Right renal cortex interstitium (tissue), 3 donors: ENCODE results near the gene CDKAL1. TPM values are rescaled to one million over a fixed set of nuclear protein-coding genes. Genes with fewer than 3 reads are reported as not detected.

Experiments
- DNase-seq, 3 donors: peaks; one replicate each; pipeline ENCODE4 v3.0.0-alpha.2; 2013; ENCODE audit warnings: low read depth in 3 of 3, low spot score in 2 of 3
- polyA plus RNA-seq, 3 donors: library from polyadenylated mRNA; unstranded; fragments of 120-200 nt; gene quantifications; one replicate each; pipeline ENCODE4 v1.2.1, GENCODE V29; 2013; ENCODE audit not compliant: insufficient read length in 3 of 3

The CDKAL1 gene
- polyA plus RNA-seq, 3 donors = 18.4 to 19.6 (median 19.6) TPM

DNA sequence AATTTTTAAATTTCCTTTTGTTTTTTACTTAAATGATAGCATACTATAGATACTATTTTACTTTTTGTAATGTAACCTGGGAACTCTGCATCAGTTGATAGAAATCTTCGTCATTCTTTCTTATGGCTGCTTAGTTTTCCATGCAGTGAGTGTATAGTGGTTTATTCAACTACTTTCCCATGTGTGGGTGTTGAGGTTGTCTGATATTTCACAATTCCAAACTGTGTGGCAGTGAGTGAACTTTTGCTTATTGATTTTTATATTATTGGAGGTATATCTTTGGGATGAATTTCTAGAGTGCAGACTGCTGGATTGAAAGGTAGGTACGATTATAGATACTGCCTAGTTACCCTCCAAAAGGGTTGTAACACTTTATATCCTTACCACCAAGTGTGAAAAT lies 136.5 kb downstream of the CDKAL1 start:
- DNase-seq = no peak

DNA sequence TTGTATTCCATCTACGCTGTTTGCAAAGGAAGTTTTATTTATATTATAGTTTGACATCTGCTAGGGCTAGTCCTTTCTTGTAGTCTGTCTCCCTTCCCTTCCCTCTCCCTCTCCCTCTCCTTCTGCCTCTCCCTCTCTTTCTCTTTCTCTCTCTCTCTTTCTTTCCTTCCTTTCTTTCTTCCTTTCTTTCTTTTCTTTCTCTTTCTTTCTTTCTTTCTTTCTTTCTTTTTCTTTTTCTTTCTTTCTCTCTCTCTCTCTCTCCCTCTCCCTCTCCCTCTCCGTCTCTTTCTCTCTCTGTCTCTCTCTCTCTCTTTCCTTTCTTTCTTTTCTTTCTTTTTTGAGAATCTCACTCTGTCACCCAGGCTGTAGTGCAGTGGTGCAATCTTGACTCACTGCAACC lies 137.8 kb downstream of the CDKAL1 start:
- DNase-seq = no peak

DNA sequence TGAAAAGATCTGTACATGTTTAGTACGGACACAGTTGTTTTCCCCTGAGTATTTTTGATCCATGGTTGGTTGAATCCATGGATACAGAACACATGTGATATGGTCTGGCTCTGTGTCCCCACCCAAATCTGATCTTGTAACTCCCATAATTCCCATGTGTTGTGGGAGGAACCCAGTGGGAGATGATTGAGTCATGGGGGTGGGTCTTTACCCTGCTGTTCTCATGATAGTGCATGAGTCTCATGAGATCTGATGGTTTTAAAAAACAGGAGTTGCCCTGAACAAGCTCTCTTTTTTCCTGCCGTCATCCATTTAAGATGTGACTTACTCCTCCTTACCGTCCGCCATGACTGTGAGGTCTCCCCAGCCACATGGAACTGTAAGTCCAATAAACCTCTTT lies 139.2 kb downstream of the CDKAL1 start:
- no peak for DNase-seq

DNA sequence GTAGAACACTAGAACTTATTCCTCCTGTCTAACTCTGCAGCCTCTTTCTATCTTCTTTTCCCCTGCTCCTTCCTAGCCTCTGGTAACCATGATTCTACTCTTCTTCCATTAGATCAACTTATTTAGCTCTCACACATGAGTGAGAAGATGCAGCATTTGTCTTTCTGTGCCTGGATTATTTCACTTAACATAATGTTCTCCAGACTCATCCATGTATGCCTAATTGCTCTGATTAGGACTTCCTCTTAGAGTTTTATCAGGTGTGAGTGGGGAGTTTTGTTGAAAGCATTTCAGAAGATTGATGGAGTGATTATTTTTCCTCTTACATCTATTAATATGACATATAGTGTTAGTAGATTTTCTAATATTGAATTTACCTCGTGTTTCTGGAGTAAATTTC lies 140.4 kb downstream of the CDKAL1 start:
- DNase-seq = no peak

DNA sequence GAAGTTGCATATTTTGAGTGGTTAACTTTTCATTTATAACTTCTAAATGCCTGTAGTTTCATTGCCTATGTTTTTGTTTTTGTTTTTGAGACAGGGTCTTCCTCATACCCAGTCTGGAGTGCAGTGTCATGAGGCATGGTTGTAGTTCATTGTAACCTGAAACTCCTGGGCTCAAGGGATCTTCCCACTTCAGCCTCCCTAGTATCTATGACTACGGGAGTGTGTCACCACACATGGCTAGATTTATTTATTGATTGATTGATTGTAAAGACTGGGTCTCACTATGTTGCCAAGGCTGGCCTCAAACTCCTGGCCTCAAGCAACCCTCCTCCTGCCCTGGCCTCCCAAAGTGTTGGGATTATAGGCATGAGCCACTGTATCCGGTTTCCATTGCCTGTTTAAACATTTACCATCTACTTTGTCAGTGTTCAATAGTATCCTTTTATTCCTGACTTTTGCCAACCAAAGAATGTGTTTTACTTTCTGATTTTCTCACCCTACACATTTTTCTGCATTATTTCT lies 144.6 kb downstream of the CDKAL1 start:
- DNase-seq = no peak

DNA sequence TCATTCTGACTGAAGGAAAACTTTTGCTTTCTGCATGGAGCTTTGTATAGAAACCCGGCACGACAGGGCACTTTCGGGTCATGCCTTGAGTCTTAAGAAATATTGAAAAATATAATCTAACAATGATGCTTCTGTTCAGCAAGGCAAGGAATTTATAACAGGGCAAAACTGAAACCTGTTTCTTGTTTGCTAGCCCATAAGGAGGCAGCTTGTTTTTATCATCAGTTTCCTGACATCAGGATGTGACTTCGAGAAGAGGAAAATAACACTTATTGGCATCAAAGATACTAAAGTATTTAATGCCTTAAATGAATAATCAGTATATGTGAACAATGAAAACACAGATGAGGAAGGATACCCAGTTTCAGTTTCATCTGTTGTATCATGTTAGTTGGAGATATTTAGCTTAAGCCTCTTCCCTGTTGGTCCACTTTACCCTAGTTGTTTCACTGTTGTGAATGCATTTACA lies 146.5 kb downstream of the CDKAL1 start:
- no peak for DNase-seq

DNA sequence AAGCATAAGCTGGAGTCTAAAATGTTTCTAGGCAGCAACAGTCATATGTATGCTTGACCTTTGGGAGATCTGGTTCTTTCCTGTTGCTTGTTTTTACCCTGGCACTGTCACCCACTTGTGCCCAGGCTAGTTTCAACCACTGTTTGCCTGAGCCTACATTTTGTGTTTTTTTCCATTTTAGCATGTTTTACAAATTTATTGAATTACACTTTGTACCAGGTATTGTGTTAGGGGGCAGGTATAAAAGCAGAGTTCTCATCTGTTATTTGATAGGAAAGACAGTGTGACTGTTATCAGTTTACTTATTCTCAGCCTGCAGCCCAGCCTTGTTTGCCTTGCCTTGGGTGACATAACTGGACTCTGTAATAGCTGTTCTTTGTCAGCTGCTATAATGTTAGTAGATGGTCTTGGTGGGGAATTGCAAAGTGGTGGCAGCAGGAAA lies 147.0 kb downstream of the CDKAL1 start:
- no peak for DNase-seq

DNA sequence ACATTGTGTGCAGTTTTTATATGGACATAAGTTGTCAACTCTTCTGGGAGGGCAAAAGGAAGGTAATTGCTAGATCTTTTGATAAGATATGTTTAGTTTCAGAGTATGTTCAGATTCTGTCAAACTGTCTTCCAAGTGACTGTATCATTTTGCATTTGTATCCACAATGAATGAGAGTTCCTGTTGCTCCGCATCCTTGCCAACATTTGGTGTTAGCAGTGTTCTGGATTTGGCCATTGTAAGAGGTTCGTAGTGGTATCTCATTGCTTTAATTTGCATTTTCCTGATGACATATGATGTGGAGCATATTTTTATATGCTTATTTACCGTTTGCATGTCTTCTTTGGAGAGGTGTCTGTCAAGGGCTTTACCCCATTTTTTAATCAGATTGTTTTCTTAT lies 150.2 kb downstream of the CDKAL1 start:
- no peak for DNase-seq

DNA sequence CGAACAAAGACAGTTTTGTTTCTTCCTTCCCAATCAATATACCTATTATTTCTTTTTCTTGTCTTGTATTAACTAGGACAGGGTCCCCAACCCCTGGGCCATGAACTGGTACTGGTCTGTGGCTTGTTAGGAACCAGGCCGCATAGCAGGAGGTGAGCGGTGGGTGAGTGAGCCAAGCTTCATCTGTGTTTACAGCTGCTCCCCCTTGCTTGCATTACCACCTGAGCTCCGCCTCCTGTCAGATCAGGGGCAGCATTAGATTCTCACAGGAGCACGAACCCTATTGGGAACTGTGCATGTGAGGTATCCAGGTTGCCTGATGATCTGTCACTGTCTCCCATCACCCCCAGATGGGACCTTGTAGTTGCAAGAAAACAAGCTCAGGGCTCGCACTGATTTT lies 151.9 kb downstream of the CDKAL1 start:
- DNase-seq = no peak

DNA sequence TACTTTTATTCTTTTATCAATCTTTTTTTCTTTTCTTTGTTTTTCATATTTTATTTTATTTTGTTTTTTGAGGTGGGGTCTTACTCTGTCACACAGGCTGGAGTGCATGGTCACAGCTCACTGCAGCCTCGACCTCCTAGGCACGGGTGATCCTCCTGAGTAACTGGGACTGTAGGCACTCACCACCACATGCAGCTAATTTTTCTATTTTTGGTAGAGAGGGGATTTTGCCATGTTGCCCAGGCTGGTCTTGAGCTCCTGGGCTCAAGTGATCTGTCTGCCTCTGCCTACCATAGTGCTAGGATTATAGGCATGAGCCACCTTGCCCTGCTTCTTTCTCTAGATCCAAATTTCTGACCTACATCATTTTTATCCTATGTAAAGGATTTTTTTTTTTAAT lies 153.2 kb downstream of the CDKAL1 start:
- DNase-seq = no peak

DNA sequence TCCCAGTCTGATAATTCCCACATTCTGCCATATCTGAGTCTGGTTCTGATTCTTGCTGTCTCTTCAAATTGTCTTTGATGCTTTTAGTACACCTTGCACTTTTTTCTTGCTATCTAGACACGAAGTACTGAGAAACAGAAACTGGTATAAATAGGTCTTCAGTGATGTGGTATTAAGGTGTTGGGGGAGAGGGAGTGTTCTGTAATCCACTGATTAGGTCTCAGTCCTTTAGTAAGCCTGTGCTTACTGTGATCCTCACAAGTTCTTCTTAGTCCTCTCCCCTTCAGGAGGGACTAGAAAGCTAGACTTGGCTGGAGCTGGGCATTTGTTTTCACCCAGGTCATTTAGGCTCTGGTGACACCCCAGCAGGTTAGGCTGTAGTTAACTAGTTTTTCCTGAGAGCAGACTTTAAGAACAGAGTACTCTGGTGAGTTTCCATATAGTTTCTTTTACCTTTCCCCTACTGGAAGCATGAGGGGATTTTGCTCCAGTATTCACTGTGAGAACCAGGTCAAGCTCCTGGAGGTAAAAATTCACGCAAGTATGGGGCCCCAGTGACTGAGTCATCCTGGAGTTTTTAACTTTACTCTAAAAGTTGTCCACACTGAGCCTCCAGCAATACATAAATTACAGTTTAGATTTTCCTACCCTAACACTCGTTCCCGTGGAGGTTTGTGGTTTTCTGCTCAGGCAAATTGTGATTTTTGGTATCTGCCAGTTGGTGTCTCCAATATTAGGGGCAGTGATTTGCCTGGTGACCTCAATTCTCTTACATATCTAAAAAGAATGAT lies 154.6 kb downstream of the CDKAL1 start:
- no peak for DNase-seq

DNA sequence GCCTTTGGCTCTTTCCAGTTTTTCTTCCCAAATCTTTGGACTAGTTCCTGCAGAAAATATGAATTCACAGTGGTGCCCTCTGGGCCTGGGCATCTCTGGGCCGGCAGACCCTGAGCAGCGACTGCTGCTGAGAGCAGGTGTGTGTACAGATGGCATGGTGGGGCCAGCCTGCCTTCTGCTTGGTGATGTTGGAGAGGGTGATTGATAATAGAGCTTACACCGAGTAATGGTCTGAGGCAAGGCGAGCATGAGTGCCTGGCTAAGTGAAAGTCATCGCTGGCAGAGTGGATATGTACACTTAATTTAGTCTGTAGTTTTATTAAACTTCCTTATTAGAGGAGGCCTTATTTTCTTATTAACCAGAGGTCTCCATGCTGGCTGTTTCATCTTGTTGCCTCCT lies 156.9 kb downstream of the CDKAL1 start:
- no peak for DNase-seq

DNA sequence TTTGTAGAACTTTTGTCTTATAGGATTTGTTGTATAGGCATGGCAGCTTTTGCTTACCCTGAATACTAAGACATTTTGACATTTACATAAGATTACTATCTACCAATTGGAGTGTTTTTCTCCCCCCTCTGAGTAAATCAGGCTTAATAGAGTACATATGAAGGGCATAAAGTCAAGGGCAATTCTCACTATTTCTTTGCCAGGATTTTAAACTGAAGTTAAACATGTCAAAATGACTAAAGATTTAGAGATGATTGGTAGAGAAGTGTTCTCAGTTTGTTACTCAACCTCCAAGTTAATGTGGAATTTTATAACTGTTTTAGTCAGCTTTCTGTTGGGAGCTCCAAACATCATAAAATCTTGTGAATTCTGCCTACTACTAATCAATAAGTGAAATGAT lies 157.8 kb downstream of the CDKAL1 start:
- no peak for DNase-seq

DNA sequence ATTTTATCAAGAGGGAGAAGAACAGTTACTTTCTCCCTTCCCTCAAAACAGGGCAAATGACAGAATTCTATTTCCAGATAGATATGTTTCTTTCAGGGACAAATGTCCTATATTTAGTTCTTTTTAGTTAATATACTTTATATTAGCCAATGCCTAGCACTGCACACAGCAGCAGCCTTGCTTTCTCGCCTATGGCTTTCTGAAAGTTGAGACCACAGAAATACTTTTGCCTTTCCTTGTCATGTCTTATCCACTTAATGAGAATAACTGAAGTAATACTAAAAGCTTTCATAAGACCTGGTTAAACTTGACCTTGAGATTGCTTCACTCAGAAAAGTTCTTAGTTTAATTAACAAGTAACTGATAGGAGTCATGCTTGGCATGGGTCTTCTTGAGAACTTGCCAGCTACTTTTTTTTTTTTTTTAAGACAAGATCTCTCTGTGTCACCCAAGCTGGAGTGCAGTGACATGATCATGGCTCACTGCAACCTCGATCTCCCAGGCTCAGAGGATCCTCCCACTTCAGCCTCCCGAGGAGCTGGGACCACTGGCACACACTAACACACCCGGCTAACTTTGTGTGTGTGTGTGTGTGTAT lies 159.3 kb downstream of the CDKAL1 start:
- DNase-seq = no peak

DNA sequence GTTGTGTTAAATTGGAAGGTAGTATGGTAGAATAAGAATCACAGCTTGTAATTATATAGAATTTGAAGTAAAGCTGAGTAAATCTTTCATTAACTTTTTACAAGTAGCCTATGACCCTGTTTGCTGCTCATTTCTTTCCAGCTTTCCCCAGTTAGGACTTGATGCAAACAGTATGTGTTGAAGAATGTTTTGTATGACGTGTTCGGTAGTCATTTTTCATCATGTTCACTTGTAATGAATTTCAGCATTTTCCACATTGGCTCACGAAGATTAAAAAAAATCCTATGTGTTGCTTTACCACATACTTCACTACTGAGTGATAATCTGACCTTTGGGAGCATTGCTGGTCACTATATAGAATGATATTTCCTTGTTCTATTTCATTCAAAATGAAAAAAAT lies 162.4 kb downstream of the CDKAL1 start:
- no peak for DNase-seq

DNA sequence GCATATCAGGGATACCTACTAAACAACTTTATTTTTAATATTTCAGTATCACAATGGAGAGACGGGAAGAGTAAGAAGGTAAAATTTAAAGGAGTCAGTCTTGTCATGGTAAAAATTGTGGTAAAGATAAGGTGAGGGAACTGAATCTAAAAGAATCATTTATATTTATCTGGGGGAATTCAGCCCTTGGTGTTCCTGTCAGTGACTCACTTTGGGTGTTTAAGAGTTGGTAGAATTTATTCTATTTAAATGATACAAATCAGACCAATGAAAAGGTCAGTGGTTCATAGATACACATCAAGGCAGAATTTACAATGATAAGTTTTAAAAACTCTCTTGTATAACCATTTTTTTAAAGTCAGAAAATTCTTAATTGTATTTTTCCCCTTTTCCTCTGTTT lies 164.4 kb downstream of the CDKAL1 start:
- DNase-seq = no peak

DNA sequence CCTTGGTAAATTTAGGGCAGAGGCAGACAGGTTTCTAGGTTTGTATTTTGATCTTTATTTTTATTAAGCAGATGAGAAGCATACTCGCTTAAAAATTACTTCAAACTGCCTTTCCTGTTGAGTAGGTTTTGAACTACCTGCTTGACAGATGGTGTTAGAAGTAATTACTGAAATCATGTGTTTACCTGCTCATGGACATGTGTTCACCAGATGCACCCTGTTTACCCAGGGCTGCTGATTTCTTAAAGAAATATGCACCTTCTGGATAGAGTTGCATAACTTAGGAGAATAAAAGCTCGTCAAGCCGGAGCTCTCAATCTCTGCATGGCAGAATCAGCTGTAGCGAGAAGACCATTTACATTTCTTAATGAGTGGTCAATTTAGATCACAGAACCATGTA lies 165.1 kb downstream of the CDKAL1 start:
- DNase-seq = no peak

DNA sequence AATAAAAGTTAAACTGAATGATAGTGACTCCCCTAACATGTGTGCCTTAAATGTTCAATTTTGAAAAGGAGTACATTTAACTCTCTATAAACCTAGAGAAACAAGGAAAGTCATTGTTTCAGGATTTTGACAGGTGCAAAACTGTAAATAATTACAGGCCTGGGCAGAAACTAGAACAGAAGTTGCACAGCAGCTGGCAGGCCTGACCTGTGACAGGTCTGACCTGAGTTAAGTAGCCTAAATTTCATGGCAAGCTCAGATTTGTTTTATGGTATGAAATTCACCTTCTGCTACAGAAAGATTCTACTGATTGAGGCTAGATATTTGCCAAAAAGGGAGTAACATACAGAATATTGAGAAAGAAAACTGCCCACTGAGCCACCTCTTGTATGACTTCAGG lies 166.1 kb downstream of the CDKAL1 start:
- DNase-seq = no peak

DNA sequence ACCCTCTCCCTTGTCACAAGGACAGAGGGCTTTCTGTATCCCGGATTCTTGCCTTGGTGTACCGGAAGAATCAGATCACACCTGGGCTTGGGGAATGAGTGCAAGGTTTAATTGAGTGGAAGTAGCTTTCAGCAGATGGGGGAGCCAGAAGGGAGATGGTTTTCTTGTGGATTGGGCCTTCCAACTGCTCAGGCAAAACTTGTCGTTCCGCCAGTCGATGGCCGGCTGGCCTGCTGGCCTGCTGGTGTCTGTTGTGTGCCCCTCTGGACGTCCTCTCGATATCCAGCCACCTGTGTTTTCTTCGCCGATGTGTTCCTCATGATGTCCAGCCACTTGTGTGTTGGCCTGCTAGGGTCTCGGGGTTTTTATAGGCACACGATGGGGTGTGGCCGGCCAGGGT lies 168.1 kb downstream of the CDKAL1 start:
- DNase-seq = no peak

DNA sequence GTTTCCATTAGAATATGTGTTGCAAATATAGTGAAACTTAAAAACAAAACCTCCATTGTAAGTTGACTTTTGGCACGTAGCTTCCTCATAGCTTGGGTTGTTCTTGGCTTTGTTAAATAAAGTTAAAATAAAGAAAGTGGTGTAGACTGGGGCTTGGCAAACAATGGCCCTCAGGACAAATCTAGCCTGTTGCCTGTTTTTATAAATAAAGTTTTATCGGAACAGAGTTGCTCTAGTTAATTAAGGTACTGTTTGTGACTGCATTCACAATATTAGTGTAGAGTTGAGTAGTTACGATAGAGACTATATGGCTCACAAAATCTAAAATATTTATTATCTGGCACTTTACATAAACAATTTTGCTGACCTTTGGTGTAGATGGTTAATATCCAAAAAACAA lies 168.8 kb downstream of the CDKAL1 start:
- DNase-seq = no peak

DNA sequence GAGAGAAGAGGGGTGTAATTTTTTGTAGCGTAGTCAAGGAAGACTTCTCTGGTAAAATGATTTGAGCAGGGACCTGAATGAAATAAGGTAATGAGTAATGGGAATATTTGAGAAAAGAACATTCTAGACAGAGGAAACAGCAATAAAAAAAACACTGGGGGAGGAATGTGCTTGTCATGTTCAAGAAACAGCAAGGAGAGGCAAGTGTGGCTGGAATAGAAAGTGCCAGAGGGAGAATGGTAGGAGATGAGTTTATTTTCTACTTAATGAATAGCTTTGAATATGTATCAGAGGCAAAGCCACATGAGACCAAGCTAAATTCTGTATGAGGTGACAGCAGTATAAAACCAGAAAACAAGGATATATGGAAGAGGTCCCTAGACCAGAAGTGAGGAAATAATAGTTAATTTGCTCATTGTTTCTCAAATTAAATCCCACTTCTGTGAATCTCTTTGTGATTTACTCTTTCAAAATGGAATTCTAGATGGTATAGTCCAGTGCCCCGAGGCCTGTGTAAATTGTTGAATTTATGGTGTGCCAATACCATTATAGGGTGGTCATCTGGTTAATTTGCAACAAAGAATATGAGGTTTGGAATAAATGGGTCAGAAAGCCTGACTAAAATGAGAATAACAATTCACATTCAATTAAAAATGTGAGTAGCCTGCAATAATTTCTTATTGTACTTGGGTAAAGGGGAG lies 170.2 kb downstream of the CDKAL1 start:
- DNase-seq = no peak

DNA sequence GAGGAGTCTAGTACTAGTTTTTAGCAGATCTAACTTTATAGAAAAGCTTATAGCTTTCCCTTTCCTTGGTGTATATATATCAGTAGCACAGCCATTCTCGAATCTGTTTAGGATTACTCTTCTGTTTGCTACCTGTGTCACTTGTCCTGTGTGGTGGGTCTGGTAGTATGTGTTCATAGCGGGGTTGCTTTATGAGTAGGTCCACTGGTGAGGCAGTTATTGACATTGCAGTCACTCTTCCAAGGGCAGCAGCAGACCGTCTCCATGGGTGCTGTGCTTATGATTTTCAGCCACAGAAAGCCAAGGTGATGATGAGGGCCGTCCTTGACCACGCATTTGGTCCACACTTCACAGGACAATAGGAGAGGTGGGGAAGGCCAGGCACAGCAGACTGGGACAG lies 171.5 kb downstream of the CDKAL1 start:
- no peak for DNase-seq
